OCI-LY1 (cell line): ENCODE measurements around the gene ADK.

Experiments
- CTCF ChIP-seq: fragments of 200-600 bp; sonication (generic), shearing (Covaris generic); IDR thresholded peaks from 2 replicates; pipeline ENCODE4 v1.5.1; 2017; ENCODE audit warnings: mild to moderate bottlenecking, antibody characterized with exemption, low read length, moderate library complexity, mixed read lengths
- EZH2 ChIP-seq: fragments of 200-600 bp; sonication (generic), shearing (Covaris generic); IDR thresholded peaks from 2 replicates; pipeline ENCODE4 v1.8.0; 2017; ENCODE audit warnings: borderline replicate concordance, mixed run types, mild to moderate bottlenecking, antibody characterized with exemption, low read length, moderate library complexity, mixed read lengths

GRCh38 chr10:74194545-74194944, 43.5 kb downstream of the ADK start:
- TF ChIP-seq CTCF, result no peak
- TF ChIP-seq EZH2, result no peak
